HepG2 (cell line): Measurements from ENCODE around the gene NISCH. TPM values are rescaled to one million over a fixed set of nuclear protein-coding genes. Genes with fewer than 3 reads are reported as not detected.

Experiments
- AFF4 ChIP-seq: sonication (generic); formaldehyde crosslinking; IDR thresholded peaks from 2 replicates; pipeline ENCODE4 v1.4.0; 2020; ENCODE audit warnings: missing genetic modification reagents
- EP300 ChIP-seq, 3 experiments: sonication (generic) in 1 of 3; formaldehyde crosslinking in 1 of 3; IDR thresholded peaks; 2 replicates each; pipeline versions ENCODE4 v1.5.1 to v1.6.1; 2011 to 2020; ENCODE audit warnings: low read depth in 2 of 3, low read length in 2 of 3, borderline replicate concordance in 1 of 3, improper control_type of control experiment in 1 of 3, mild to moderate bottlenecking in 1 of 3, missing genetic modification reagents in 1 of 3, moderate library complexity in 1 of 3
- HOXA5 ChIP-seq: sonication (generic); formaldehyde crosslinking; IDR thresholded peaks from 2 replicates; pipeline ENCODE4 v1.4.0; 2020; ENCODE audit warnings: missing genetic modification reagents
- MATR3 ChIP-seq: sonication (generic); formaldehyde crosslinking; IDR thresholded peaks from 2 replicates; pipeline ENCODE4 v1.4.0; 2020; ENCODE audit warnings: missing genetic modification reagents
- MYNN ChIP-seq: sonication (generic); formaldehyde crosslinking; IDR thresholded peaks from 2 replicates; pipeline ENCODE4 v1.4.0; 2020; ENCODE audit warnings: mild to moderate bottlenecking, low read depth, missing genetic modification reagents
- ONECUT2 ChIP-seq: sonication (generic); formaldehyde crosslinking; IDR thresholded peaks from 2 replicates; pipeline ENCODE4 v1.4.0; 2020; ENCODE audit warnings: missing genetic modification reagents
- REXO4 ChIP-seq: sonication (generic); formaldehyde crosslinking; IDR thresholded peaks from 2 replicates; pipeline ENCODE4 v1.8.0; 2022; ENCODE audit warnings: missing genetic modification reagents, mild to moderate bottlenecking, borderline replicate concordance
- RORA ChIP-seq: sonication (generic); formaldehyde crosslinking; IDR thresholded peaks from 2 replicates; pipeline ENCODE4 v1.5.0; 2020; ENCODE audit warnings: mild to moderate bottlenecking, missing genetic modification reagents, moderate library complexity
- SCMH1 ChIP-seq: sonication (generic); formaldehyde crosslinking; IDR thresholded peaks from 2 replicates; pipeline ENCODE4 v1.9.0; 2021; ENCODE audit warnings: missing genetic modification reagents, mild to moderate bottlenecking, borderline replicate concordance
- SIX1 ChIP-seq: sonication (generic); formaldehyde crosslinking; IDR thresholded peaks from 2 replicates; pipeline ENCODE4 v1.4.0; 2020; ENCODE audit warnings: missing genetic modification reagents, borderline replicate concordance
- SMAD1 ChIP-seq: sonication (generic); formaldehyde crosslinking; IDR thresholded peaks from 2 replicates; pipeline ENCODE4 v1.4.0; 2020; ENCODE audit warnings: missing genetic modification reagents, low read depth, mild to moderate bottlenecking, borderline replicate concordance
- SOX6 ChIP-seq, 2 experiments: fragments of 450-650 bp in 1 of 2; sonication (generic) in 1 of 2; formaldehyde crosslinking in 1 of 2; IDR thresholded peaks; 2 replicates each; pipeline versions ENCODE4 v1.4.0 to v1.6.1; 2017 to 2020; ENCODE audit warnings: antibody characterized with exemption in 1 of 2, mild to moderate bottlenecking in 1 of 2, missing genetic modification reagents in 1 of 2
- SP1 ChIP-seq, 2 experiments: fragments of 450-650 bp in 1 of 2; sonication (generic) in 1 of 2; formaldehyde crosslinking in 1 of 2; IDR thresholded peaks; 2 replicates each; pipeline versions ENCODE4 v1.4.0 to v1.6.1; 2016 to 2020; ENCODE audit warnings: missing genetic modification reagents in 1 of 2
- SRY ChIP-seq: sonication (generic); formaldehyde crosslinking; IDR thresholded peaks from 2 replicates; pipeline ENCODE4 v1.8.0; 2022; ENCODE audit warnings: mild to moderate bottlenecking, missing genetic modification reagents
- TEAD3 ChIP-seq: optimal IDR thresholded peaks from 2 replicates; pipeline ENCODE3; 2016; ENCODE audit warnings: borderline replicate concordance
- TFAP4 ChIP-seq: sonication (generic); IDR thresholded peaks from 2 replicates; pipeline ENCODE4 v1.6.1; 2016; ENCODE audit warnings: low read depth, borderline replicate concordance
- TP53 ChIP-seq: sonication (generic); formaldehyde crosslinking; conservative IDR thresholded peaks from 2 replicates; pipeline ENCODE4 v1.4.0; 2020; ENCODE audit warnings: missing genetic modification reagents
- ZNF224 ChIP-seq: sonication (generic); formaldehyde crosslinking; IDR thresholded peaks from 2 replicates; pipeline ENCODE4 v1.5.0; 2020; ENCODE audit warnings: mild to moderate bottlenecking, missing genetic modification reagents
- ZNF343 ChIP-seq: sonication (generic); formaldehyde crosslinking; IDR thresholded peaks from 2 replicates; pipeline ENCODE4 v1.4.0; 2020; ENCODE audit warnings: mild to moderate bottlenecking, missing genetic modification reagents
- ZNF567 ChIP-seq: sonication (generic); formaldehyde crosslinking; IDR thresholded peaks from 2 replicates; pipeline ENCODE4 v1.8.1; 2023; ENCODE audit warnings: mild to moderate bottlenecking, missing genetic modification reagents, borderline replicate concordance
- ZNF704 ChIP-seq: sonication (generic); formaldehyde crosslinking; IDR thresholded peaks from 2 replicates; pipeline ENCODE4 v1.8.1; 2023; ENCODE audit warnings: mild to moderate bottlenecking, inconsistent platforms, moderate library complexity, missing genetic modification reagents, borderline replicate concordance
- ZSCAN9 ChIP-seq: IDR thresholded peaks from 2 replicates; pipeline ENCODE4 v1.6.1; 2016; ENCODE audit warnings: borderline replicate concordance
- polyA plus RNA-seq, 8 experiments: library from polyadenylated mRNA; depleted of rRNA in 3 of 8; stranded (reverse) in 7 of 8; unstranded in 1 of 8; fragments of >200 nt; fragmentation: Illumina TruSeq in 4 of 8; extraction: Trizol in 4 of 8; gene quantifications; 2 replicates each; pipeline versions ENCODE4 v1.2.1 to v1.2.3, GENCODE V29; 2011 to 2016; ENCODE audit warnings: low read depth in 4 of 8, missing spikeins in 1 of 8, mixed read lengths in 1 of 8; ENCODE audit not compliant: insufficient read depth in 1 of 8
- total RNA-seq, 5 experiments: library from RNA; depleted of rRNA; stranded (reverse); fragments of >200 nt; fragmentation: Illumina TruSeq; extraction: Trizol; gene quantifications; 2 replicates each; pipeline ENCODE4 v1.2.3, GENCODE V29; 2016; ENCODE audit warnings: low read depth in 1 of 5

The NISCH gene
- total and polyA plus RNA-seq, 2 of the 13 experiments (the other 11 are each of a cell fraction or from before 2014, with no cell fraction given) = 27.0 to 47.6 TPM

- TF ChIP-seq SRY (CRISPR knock-in tag) (peak; percentile 76; the same call in 1 of the 2 replicates), SIX1 (CRISPR knock-in tag) (no peak), AFF4 (CRISPR knock-in tag) (no peak), ZNF704 (no peak), ZSCAN9 (CRISPR knock-in tag) (no peak; the same call in 1 of the 2 replicates), MYNN (no peak), EP300 (IDR thresholded peaks at IDR 0.05; ENCODE audit: low read depth in 2 of 2, low read length in 2 of 2) (no peak), EP300 (CRISPR knock-in tag; IDR thresholded peaks at IDR 0.05; ENCODE audit: borderline replicate concordance) (no peak), MATR3 (CRISPR knock-in tag) (no peak), HOXA5 (CRISPR knock-in tag) (0 out of 2 replicates have a peak, but pooled peaks have one; percentile 42), TEAD3 (CRISPR knock-in tag) (no peak), ZNF567 (CRISPR knock-in tag) (0 out of 2 replicates have a peak, but pooled peaks have one; percentile 76), SP1 (IDR thresholded peaks at IDR 0.05) (no peak), SP1 (CRISPR knock-in tag; IDR thresholded peaks at IDR 0.05) (no peak), SMAD1 (CRISPR knock-in tag) (0 out of 2 replicates have a peak, but pooled peaks have one; percentile 37), ZNF224 (0 out of 2 replicates have a peak, but pooled peaks have one; percentile 40), REXO4 (CRISPR knock-in tag) (0 out of 2 replicates have a peak, but pooled peaks have one; percentile 14), RORA (CRISPR knock-in tag) (no peak), SCMH1 (no peak), TP53 (CRISPR knock-in tag) (no peak), TFAP4 (no peak; the same call in 1 of the 2 replicates), ZNF343 (0 out of 2 replicates have a peak, but pooled peaks have one; percentile 50), SOX6 (IDR thresholded peaks at IDR 0.05) (no peak), SOX6 (CRISPR knock-in tag; IDR thresholded peaks at IDR 0.05) (no peak; the same call in 1 of the 2 replicates), ONECUT2 (CRISPR knock-in tag) (no peak)
These were observed 79.1 kb downstream of the NISCH start (continued) for GRCh38 chr3:52534281-52535183.
